ENCODE data around the gene STAMBPL1. TPM values are rescaled to one million over a fixed set of nuclear protein-coding genes. Genes with fewer than 3 reads are reported as not detected.

Gene STAMBPL1
- total and polyA plus RNA-seq, 11 donors: 1.0 to 6.3 (median 3.3) TPM

DNA sequence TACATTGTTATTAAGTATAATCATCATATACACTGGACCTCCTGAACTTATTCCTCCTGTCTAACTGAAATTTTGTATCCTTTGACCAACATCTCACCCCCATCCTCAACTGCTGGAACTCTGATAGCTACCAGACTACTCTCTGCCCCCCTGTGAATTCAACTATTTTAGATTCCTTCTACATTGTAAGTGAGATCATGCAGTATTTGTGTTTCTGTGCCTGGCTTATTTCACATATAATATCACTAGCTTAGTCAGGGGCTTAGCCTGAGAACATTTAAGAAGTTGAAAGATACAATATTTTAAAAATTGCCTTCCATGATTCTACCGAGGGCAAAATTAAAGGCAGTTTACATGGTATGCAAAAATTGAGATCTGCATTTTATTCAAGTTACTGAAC, 26.9 kb downstream of the STAMBPL1 start:
- TF ChIP-seq, protein P1, sequence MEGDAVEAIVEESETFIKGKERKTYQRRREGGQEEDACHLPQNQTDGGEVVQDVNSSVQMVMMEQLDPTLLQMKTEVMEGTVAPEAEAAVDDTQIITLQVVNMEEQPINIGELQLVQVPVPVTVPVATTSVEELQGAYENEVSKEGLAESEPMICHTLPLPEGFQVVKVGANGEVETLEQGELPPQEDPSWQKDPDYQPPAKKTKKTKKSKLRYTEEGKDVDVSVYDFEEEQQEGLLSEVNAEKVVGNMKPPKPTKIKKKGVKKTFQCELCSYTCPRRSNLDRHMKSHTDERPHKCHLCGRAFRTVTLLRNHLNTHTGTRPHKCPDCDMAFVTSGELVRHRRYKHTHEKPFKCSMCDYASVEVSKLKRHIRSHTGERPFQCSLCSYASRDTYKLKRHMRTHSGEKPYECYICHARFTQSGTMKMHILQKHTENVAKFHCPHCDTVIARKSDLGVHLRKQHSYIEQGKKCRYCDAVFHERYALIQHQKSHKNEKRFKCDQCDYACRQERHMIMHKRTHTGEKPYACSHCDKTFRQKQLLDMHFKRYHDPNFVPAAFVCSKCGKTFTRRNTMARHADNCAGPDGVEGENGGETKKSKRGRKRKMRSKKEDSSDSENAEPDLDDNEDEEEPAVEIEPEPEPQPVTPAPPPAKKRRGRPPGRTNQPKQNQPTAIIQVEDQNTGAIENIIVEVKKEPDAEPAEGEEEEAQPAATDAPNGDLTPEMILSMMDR (IDR thresholded peaks at IDR 0.05): no peak
- TF ChIP-seq POLR2A (IDR thresholded peaks at IDR 0.05): no peak
- Histone ChIP-seq H3K27me3 (no peaks in the 10 kb centered on the region), H3K36me3 (peaks cover 0 to 78% (median 42%) of the 10 kb centered on the region in 9 donors), H3K9me3 (no peaks in the 10 kb centered on the region), H3K4me1 (peaks cover 0 to 6% (median 0%) of the 10 kb centered on the region in 12 donors), H3K4me3 (no peak overlapping the region), H3K27ac (no peak overlapping the region)
- DNase-seq (no peak), ATAC-seq (no peak)
- 87 to 93% (median 88%) methylated on average over 1 of the region's 1 CpG for WGBS, 4 donors
- intact Hi-C loops (cut with DNase I): no loop called here

DNA sequence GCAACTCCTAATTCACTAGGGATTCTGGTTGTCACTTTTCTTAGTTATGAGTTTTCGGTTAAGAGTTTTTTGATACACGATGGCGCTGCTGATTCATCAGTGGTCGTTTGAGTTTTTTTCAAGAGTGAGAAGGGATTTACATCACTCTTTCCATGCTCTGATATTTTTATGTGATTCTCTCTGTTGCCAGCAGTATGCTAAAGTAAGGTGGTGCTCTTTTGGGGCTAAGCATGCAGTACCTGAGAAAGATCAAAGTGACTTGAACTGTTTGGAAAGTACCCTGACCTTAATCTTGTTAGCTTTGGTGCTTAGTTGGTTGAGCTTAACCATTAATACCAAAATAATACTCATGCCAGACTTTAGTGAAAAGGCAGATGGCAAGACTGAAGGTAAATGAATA, 28.1 kb downstream of the STAMBPL1 start:
- Histone ChIP-seq H3K27me3 (no peaks in the 10 kb centered on the region), H3K36me3 (peaks cover 0 to 67% (median 38%) of the 10 kb centered on the region in 9 donors), H3K4me1 (peaks cover 0 to 3% (median 0%) of the 10 kb centered on the region in 12 donors), H3K9me3 (no peaks in the 10 kb centered on the region), H3K4me3 (no peak overlapping the region), H3K27ac (no peak overlapping the region)
- intact Hi-C loops (cut with DNase I): no loop called here
- 92 to 94% (median 93%) methylated on average over 4 of the region's 4 CpGs for WGBS, 4 donors
- no peak for ATAC-seq
- TF ChIP-seq, protein P1 (IDR thresholded peaks at IDR 0.05): no peak
- no peak for DNase-seq

DNA sequence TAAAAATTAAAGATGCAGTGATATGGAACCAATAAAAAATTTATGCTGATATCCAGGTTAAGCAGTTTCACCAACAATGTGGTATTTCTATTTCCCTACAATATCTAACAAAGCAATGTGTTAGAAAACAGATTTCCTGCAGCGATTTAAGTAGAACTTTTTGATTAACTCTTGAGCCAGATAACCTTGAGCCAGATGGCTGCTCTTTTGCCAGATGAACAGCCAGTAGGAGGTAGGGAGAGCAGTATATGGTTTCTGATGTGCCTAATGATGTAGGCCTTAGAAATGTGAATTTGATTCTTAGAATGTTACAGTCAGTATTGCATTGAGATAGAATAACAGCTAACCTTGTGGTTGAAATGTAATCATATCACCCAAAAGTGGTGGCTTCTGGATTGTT, 31.1 kb downstream of the STAMBPL1 start:
- Histone ChIP-seq H3K4me3 (no peak overlapping the region), H3K27ac (no peak overlapping the region), H3K27me3 (no peaks in the 10 kb centered on the region), H3K36me3 (peaks cover 0 to 42% (median 12%) of the 10 kb centered on the region in 9 donors), H3K4me1 (peaks cover 0 to 10% (median 0%) of the 10 kb centered on the region in 12 donors), H3K9me3 (no peaks in the 10 kb centered on the region)
- intact Hi-C loops (cut with DNase I): no loop called here
- TF ChIP-seq, protein P1 (IDR thresholded peaks at IDR 0.05): no peak
- no peak for TF ChIP-seq POLR2A (IDR thresholded peaks at IDR 0.05)
- DNase-seq (no peak), ATAC-seq (no peak)
- 70 to 76% (median 72%) methylated on average over 1 of the region's 1 CpG for WGBS, 4 donors

DNA sequence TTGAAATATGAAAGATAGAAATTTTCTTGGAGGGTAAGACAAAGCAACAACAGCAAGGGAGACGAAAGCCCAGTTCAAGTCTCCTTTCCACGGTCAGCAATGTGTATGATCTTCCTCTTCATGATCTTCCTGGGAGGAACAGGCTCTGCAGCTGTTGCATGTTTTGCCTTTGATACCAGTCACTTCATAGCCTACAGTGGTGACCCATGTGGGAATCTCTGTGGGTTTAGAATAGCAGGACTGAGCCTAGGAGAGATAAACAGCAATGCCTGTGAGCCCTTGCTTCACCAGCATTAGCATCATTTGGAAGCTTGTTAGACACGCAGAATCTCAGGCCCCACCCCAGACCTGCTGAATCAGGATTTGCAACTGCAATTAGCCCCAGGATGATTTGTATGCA, 31.8 kb downstream of the STAMBPL1 start:
- no peak for TF ChIP-seq POLR2A (IDR thresholded peaks at IDR 0.05)
- TF ChIP-seq, protein P1 (IDR thresholded peaks at IDR 0.05): no peak
- H3K4me1 ChIP-seq: peaks cover 0 to 10% (median 0%) of the 10 kb centered on the region in 12 donors
- H3K27me3 ChIP-seq: no peaks in the 10 kb centered on the region
- intact Hi-C loops (cut with DNase I): no loop called here
- no peak overlapping the region for H3K4me3 ChIP-seq
- peaks cover 0 to 35% (median 8%) of the 10 kb centered on the region in 9 donors for H3K36me3 ChIP-seq
- H3K27ac ChIP-seq: no peak overlapping the region
- ATAC-seq: no peak
- 90 to 98% (median 94%) methylated on average over 3 of the region's 3 CpGs for WGBS, 4 donors
- no peak for DNase-seq
- no peaks in the 10 kb centered on the region for H3K9me3 ChIP-seq

All from heart left ventricle (tissue), 16 donors.